Stomach (tissue), 9 donors: ENCODE results near the gene SNAPC1. TPM values are rescaled to one million over a fixed set of nuclear protein-coding genes. Genes with fewer than 3 reads are reported as not detected.

Experiments used
- DNase-seq, 2 donors: peaks; one replicate each; pipeline versions ENCODE4 v3.0.0 to v3.0.0-alpha.2; 2013 to 2019
- H3K27ac ChIP-seq, 5 donors: fragments of 200-600 bp in 4 of 5; sonication (generic) in 4 of 5; one replicate each; pipeline ENCODE4 v1.5.1; 2013 to 2019; ENCODE audit warnings: mild to moderate bottlenecking in 1 of 5, moderate library complexity in 1 of 5
- H3K27me3 ChIP-seq, 3 donors: fragments of 200-600 bp; sonication (generic); one replicate each; pipeline ENCODE4 v1.5.1; 2017 to 2019; ENCODE audit warnings: mixed run types in 1 of 3
- H3K36me3 ChIP-seq, 4 donors: fragments of 200-600 bp; sonication (generic); 1 replicate in 3 of 4; 2 replicates in 1 of 4; pipeline ENCODE4 v1.5.1; 2016 to 2019
- H3K4me1 ChIP-seq, 4 donors: fragments of 200-600 bp; sonication (generic); one replicate each; pipeline ENCODE4 v1.5.1; 2016 to 2019
- H3K4me3 ChIP-seq, 4 donors: fragments of 200-600 bp; sonication (generic) in 3 of 4; one replicate each; pipeline ENCODE4 v1.5.1; 2016 to 2019; ENCODE audit warnings: mild to moderate bottlenecking in 1 of 4
- H3K9me3 ChIP-seq, 4 donors: fragments of 200-600 bp; sonication (generic); one replicate each; pipeline ENCODE4 v1.5.1; 2016 to 2019
- EP300 ChIP-seq: sonication (generic); formaldehyde crosslinking; IDR thresholded peaks from one replicate; pipeline ENCODE4 v1.6.1; 2017; ENCODE audit warnings: antibody characterized with exemption
- POLR2A ChIP-seq, 4 donors: fragments of 450-650 bp; IDR thresholded peaks; one replicate each; pipeline ENCODE4 v1.6.1; 2016; ENCODE audit warnings: antibody characterized with exemption in 4 of 4, control low read depth in 2 of 4, mild to moderate bottlenecking in 1 of 4, moderate library complexity in 1 of 4
- POLR2AphosphoS5 ChIP-seq, 3 donors: sonication (generic); formaldehyde crosslinking; IDR thresholded peaks; one replicate each; pipeline ENCODE4 v1.6.1; 2016; ENCODE audit warnings: antibody characterized with exemption in 3 of 3
- WGBS, 5 donors: extraction: QIAGEN DNeasy Blood & Tissue Kit in 3 of 5; methylation state at CpG; one replicate each; pipeline versions ENCODE4 v1.1.5 to v1.1.7; 2013 to 2018; 5-methylcytosine and 5-hydroxymethylcytosine counted together
- intact Hi-C: fragments of 100-400 bp; cut with DNase I; formaldehyde crosslinking; loops from one replicate; pipeline ENCODE4 v1.15.1; 2023; ENCODE audit warnings: low total_unique reads
- polyA plus RNA-seq, 3 donors: library from polyadenylated mRNA; stranded (reverse); fragments of 200-250 nt; gene quantifications; one replicate each; pipeline ENCODE4 v1.2.3, GENCODE V29; 2013
- total RNA-seq, 5 donors: library from RNA; depleted of rRNA; stranded (reverse); fragments of >200 nt; gene quantifications; one replicate each; pipeline versions ENCODE4 v1.1.0 to v1.2.3, GENCODE V29; 2014 to 2016
- TF ChIP-seq, protein P1 (sequence below), 7 experiments: fragments of 450-650 bp in 4 of 7; fragments of 200-600 bp in 3 of 7; sonication (generic) in 3 of 7; IDR thresholded peaks; one replicate each; pipeline ENCODE4 v1.5.1; 2016 to 2019; ENCODE audit warnings: antibody characterized with exemption in 7 of 7, control low read depth in 2 of 7, mild to moderate bottlenecking in 1 of 7
- donor health status: healthy with polysubstance abuse.
- donor health status: Bipolar disorder and iron deficiency.
- donor health status: healthy.

The SNAPC1 gene
- total and polyA plus RNA-seq, 8 donors, result 0.89 to 8.7 (median 3.0) TPM; not detected in 1

DNA sequence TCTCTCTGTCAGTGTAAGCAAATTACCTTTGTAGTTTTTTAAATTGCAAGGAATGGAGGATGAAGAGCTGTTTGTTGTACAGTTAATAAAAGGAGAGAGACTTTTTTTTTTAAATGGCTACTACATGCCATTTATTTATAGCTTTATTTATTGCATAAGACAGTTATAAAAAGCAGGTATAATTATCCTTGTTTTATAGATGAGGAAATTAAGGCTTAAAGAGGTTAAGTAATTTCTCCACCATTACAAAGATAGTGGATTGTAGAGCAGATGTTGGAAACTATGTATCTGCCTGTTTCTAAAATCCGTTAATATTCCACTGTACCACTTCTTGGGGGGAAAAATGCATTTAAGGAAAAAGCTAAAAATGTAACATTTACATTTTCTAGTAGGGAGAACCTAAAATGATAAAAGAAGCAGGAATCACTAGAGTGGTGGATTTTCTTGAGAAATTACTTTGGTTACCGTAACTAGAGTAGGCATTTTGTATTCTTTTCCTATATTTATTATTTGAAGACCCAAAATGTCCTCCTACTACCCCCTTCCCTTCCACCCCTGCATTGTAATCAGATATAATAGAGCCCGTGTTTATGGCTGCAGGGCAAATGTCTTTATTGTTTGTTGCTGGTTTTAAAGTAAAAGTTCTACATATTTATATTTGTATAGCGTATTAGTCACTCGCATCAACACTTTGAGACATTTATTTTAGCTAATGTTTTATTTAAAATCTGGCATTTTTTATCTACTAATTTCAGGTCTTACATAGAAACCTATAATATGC, 2.3 kb downstream of the SNAPC1 start:
- Histone ChIP-seq H3K27me3 (no peaks in the 10 kb centered on the region), H3K9me3 (no peaks in the 10 kb centered on the region), H3K4me3 (no peak overlapping the region), H3K4me1 (peaks cover 3 to 43% (median 26%) of the 10 kb centered on the region in 4 donors), H3K36me3 (peaks cover 6 to 26% (median 23%) of the 10 kb centered on the region in 4 donors), H3K27ac (no peak overlapping the region)
- no peak for TF ChIP-seq EP300
- no peak for TF ChIP-seq POLR2AphosphoS5 (IDR thresholded peaks at IDR 0.05)
- TF ChIP-seq POLR2A (IDR thresholded peaks at IDR 0.05), result no peak
- 77 to 83% (median 79%) methylated on average over 5 of the region's 5 CpGs for WGBS, 5 donors
- intact Hi-C loops, result no loop called here
- DNase-seq, result no peak

DNA sequence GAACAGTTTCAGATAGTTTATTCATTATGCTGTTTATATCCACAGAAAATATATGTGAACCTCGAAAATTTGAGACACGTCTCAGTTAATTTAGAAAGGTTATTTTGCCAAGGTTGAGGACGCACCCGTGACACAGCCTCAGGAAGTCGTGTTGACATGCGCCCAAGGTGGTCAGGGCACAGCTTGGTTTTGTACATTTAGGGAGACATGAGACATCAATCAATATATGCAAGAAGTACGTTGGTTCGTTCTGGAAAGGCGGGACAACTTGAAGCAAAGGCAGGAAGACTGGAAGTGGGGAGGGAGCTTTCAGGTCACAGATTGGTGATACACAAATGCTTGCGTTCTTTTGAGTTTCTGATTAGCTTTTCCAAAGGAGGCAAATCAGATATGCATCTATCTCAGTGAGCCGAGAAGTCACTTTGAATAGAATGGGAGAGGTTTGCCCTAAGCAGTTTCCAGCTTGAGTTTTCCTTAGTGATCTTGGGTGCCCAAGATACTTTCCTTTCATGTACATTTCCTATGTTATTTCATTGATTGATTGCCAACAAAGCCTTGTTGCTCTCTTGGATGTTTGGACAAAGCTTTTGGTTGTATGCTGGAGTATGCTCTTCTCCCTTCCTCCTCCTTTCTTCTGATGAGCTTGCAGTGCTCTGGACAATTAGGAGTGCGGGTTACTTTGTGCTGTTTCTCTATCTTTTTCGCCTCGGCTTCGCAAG, 3.2 kb downstream of the SNAPC1 start:
- intact Hi-C loops, result no loop called here
- 56 to 67% (median 64%) methylated on average over 15 of the region's 15 CpGs for WGBS, 5 donors

DNA sequence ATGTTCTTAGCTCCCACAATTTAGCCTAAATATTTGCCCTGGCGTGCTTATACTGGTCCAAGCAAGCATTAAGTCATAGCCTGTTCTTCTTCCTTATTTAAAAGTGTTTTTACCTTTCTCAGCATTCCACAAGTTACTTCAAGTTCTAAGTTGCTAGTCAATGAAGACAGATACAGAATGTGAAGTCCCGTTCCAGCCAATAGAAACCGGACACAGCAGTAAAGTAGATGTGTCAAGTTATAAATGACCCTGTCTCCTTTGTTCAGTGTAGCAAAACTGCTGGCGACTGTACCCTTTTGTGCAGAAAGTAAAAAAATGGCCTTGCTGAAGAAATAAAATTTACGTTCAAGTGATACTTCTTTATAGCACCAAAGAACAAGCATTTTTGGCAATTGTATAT, 3.9 kb downstream of the SNAPC1 start:
- no peak for DNase-seq
- 60 to 76% (median 68%) methylated on average over 5 of the region's 5 CpGs for WGBS, 5 donors
- Histone ChIP-seq H3K4me1 (peaks cover 3 to 43% (median 26%) of the 10 kb centered on the region in 4 donors), H3K9me3 (no peaks in the 10 kb centered on the region), H3K27ac (no peak overlapping the region), H3K36me3 (peaks cover 18 to 42% (median 40%) of the 10 kb centered on the region in 4 donors), H3K4me3 (no peak overlapping the region), H3K27me3 (no peaks in the 10 kb centered on the region)
- intact Hi-C loops, result no loop called here
- no peak for TF ChIP-seq EP300
- no peak for TF ChIP-seq POLR2AphosphoS5 (IDR thresholded peaks at IDR 0.05)
- no peak for TF ChIP-seq POLR2A (IDR thresholded peaks at IDR 0.05)
- TF ChIP-seq, protein P1, sequence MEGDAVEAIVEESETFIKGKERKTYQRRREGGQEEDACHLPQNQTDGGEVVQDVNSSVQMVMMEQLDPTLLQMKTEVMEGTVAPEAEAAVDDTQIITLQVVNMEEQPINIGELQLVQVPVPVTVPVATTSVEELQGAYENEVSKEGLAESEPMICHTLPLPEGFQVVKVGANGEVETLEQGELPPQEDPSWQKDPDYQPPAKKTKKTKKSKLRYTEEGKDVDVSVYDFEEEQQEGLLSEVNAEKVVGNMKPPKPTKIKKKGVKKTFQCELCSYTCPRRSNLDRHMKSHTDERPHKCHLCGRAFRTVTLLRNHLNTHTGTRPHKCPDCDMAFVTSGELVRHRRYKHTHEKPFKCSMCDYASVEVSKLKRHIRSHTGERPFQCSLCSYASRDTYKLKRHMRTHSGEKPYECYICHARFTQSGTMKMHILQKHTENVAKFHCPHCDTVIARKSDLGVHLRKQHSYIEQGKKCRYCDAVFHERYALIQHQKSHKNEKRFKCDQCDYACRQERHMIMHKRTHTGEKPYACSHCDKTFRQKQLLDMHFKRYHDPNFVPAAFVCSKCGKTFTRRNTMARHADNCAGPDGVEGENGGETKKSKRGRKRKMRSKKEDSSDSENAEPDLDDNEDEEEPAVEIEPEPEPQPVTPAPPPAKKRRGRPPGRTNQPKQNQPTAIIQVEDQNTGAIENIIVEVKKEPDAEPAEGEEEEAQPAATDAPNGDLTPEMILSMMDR (IDR thresholded peaks at IDR 0.05), result no peak

More for the DNA sequence above, 3.2 kb downstream of the SNAPC1 start:
- Histone ChIP-seq H3K36me3 (peaks cover 12 to 34% (median 32%) of the 10 kb centered on the region in 4 donors), H3K4me1 (peaks cover 3 to 43% (median 26%) of the 10 kb centered on the region in 4 donors), H3K27me3 (no peaks in the 10 kb centered on the region), H3K4me3 (no peak overlapping the region), H3K9me3 (no peaks in the 10 kb centered on the region), H3K27ac (no peak overlapping the region)
- TF ChIP-seq POLR2A (IDR thresholded peaks at IDR 0.05), result no peak
- TF ChIP-seq, protein P1 (IDR thresholded peaks at IDR 0.05), result no peak
- no peak for TF ChIP-seq POLR2AphosphoS5 (IDR thresholded peaks at IDR 0.05)
- no peak for TF ChIP-seq EP300
- DNase-seq, result peak in 1 of 2 donors; percentile 11

DNA sequence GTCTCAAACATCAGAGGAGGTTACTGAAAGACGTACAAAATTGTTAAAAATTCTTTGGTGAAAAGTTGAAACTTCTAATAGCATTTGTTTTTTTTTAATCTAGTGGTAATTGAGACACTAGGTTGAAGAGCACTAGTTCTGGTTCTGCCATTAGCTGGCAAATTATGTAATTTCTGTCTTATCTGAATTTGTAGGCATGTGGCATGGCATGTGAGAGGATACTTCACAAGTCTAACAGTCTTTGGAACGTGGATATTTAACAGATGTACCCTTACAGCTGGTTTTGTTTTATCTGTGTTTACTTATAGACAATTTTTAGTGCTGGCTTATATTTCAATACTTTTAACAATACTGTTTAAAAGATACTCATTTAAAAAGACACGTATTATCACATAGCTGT, 6.0 kb downstream of the SNAPC1 start:
- 76 to 85% (median 82%) methylated on average over 3 of the region's 3 CpGs for WGBS, 5 donors
- H3K4me1 ChIP-seq, result peaks cover 3 to 33% (median 20%) of the 10 kb centered on the region in 4 donors
- TF ChIP-seq EP300, result no peak
- TF ChIP-seq POLR2AphosphoS5 (IDR thresholded peaks at IDR 0.05), result no peak
- TF ChIP-seq, protein P1 (IDR thresholded peaks at IDR 0.05), result no peak
- TF ChIP-seq POLR2A (IDR thresholded peaks at IDR 0.05), result no peak
- intact Hi-C loops, result no loop called here
- H3K27ac ChIP-seq, result no peak overlapping the region
- H3K4me3 ChIP-seq, result no peak overlapping the region
- DNase-seq, result no peak
- no peaks in the 10 kb centered on the region for H3K9me3 ChIP-seq
- H3K36me3 ChIP-seq, result peaks cover 24 to 63% (median 60%) of the 10 kb centered on the region in 4 donors
- no peaks in the 10 kb centered on the region for H3K27me3 ChIP-seq
